GM19193 (cell line): ENCODE measurements around the gene SLC16A14.

Experiments used
- POLR2A ChIP-seq: IDR thresholded peaks from 4 replicates; pipeline ENCODE4 v1.6.1; 2011; ENCODE audit not compliant: insufficient read depth, insufficient read length; ENCODE audit errors: extremely low read depth

The SLC16A14 gene

DNA sequence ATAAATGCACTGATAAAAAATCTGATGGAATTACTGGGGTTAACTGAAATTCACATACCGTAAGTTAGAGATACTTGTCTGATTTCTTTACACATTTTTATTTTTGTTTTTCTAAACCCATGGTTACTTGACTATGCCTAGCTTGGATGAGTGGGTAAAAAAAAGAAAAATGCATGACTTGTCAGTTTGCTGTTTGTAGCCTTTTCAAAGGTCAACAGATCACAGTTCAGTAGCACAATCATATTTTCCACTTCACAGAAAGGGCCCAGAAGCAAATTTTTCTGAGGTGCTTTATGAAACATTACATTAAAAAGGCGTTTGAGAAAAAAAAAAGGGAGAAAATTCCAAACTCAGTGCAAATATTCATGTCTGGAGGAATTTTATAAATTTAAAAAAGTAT, 16.4 kb downstream of the SLC16A14 start:
- TF ChIP-seq POLR2A, result no peak

DNA sequence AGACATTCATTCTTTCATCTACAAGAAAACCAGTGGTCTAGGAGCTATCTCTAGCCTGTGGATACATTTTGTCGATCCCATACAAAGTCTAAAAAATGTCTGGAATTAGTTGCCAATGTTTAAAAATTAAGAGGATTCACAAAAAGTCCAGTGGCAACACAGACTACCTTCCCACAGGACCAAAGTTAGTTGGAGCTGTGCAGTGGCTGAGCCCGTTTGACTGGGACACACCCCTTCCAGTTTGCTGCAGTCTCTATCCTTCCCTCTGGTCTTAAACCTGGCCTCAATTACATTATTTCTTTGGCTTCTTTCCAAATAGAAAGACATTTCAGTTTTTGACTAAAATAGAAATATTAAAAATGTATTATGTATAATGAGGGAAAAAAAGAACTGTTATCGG, 18.6 kb downstream of the SLC16A14 start:
- no peak for TF ChIP-seq POLR2A

DNA sequence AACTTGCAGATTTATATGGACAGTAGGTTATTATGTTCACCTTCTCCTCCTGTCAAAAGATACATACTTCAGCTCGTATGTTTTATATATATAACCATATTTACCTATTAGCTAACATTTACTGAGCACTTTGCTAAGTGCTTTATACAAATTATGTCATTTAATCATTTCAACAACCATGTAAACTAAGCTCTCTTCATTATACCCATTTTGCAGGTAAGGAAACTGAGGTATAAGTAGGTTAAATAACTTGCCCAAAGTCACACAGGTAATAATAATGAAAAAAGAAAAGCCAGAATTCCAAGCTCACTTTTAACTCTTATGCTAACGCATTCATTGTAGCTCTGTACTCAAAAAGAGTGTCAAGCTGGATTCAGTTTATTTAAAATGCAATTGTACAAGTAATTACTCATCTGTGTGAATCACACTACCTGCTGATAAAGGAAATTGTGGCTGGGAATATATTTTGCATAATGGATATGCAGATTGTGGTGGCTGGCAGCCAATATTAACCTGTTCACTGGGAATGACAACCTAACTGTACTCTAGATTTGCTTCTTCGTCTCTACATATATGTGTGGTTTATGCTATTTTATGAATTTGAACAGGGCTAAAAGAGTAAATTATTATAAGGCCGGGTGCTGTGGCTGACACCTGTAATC, 20.6 kb downstream of the SLC16A14 start:
- TF ChIP-seq POLR2A, result no peak

DNA sequence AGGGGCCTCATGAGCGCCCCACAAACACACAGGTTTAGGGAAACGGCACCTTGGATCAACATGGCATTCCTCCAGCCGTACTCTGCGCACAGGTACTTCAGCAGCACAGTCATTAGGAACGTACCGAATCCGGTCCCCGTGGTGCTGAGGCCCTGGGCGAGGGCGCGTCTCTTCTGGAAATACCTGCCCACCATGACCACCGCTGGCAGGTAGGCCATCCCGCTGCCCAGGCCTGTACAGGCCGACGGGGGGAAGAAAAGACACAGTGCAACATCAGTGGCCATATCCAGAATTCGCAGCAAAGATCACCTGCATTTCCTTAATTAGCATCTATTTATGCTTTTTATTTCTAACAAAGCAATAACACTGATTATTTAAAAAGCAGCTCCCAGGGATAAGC, 22.2 kb downstream of the SLC16A14 start:
- no peak for TF ChIP-seq POLR2A

DNA sequence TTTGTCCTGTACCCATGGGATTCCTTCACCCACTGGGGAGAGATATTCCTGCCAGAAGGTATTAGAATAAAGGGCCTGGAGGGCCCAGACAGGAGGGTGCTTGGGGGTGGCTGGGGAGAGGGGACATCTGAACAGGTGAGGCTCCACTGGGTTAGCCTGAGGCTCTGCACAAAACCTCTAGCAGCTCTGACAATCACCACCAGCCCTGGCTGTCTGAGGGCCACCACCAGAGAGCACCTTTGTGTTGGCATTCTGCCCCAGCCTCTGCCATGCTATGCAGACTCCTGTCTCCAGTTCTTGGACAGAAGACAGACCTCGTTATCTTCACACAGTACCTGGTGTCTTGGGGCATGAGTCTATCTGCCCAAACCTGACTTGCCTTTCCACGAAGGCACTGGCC, 25.3 kb downstream of the SLC16A14 start:
- TF ChIP-seq POLR2A, result no peak

DNA sequence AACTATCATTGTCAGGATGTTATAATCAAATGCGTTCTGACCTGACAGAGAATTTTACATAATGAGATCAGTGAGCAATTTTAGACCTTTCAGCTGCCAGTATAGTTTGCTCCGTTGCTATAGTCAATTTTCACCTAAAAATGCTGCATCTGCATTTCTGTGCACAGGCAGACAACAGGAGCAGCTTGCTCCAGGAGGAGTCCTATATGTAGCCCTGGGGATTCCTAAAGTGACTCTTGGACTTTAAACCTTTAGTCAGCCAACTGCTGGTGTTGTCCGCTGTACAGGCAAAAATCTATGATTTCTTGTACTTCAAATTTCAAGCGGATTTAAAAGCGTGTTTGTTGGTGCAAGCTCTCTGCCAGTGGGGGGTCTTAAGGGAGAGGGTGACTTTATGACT, 25.7 kb downstream of the SLC16A14 start:
- no peak for TF ChIP-seq POLR2A

DNA sequence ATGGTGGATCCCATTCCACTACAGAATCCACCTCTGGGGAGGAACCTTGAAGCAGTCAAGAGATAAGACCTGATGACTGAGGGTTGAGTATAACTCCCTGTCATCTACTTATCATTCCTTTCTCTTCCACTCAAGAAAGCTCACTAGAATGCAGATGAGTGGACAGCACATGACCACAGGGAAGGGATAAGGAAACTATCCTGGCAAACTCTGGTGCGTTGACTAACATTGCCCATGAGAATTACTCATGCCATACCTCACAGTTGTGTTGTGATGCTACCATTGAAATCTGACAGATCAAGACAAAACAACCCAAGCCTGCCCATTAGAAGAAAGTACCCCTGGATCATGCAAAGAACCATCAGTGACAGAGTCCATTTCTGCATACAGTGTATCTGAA, 26.5 kb downstream of the SLC16A14 start:
- no peak for TF ChIP-seq POLR2A

DNA sequence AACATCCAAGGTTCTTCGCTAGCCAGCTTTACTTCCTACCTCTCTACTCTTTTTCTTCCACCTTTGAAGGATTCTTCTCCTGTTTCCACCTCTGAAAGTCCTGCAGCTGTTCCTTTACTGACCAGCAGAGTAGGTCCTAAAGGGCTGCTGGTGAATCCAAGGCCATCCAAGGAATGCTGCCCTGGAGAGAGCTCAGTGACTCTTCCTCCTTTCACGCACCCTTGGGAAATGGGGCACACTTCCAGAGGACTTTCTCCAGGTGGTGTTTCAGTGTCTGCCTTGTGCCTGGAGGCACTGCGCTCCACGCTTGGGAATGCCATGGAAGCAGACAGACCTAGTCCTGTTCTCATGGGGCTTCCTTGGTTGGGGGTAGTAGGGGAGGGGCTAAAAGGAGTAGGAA, 45.4 kb downstream of the SLC16A14 start:
- no peak for TF ChIP-seq POLR2A

DNA sequence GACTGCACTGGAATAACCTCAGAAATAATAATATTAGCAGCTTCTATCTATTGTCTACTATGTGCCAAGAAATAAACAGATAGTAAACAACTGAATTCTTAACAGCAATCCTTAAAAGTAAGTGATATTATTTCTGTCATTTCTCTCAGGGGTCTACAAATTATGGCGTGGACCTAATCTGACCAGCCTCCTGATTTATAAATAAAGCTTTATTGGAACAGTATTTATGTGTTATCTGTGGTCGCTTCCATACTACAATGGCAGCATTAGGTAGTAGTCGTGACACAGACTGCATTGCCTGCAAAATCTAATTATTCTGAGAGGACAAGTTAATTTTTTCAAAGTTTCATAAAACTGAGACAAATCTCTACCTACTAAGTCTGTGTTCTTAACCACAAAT, 49.0 kb downstream of the SLC16A14 start:
- no peak for TF ChIP-seq POLR2A

DNA sequence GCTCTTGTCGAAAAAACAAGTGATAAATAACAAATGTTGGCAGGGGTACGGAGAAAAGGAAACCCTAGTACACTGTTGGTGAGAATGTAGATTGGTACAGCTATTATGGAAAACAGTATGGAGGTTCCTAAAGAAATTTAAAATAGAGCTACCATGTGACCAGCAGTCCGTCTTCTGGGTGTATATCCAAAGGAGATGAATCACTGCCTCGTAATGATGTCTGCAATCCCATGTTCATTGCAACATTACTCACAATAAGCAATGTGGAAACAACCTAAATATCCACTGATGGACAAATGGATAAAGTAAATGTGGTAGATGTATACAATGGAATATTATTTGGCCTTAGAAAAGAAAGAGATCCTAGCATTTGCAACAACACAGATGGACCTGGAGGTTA, 50.6 kb downstream of the SLC16A14 start:
- no peak for TF ChIP-seq POLR2A

DNA sequence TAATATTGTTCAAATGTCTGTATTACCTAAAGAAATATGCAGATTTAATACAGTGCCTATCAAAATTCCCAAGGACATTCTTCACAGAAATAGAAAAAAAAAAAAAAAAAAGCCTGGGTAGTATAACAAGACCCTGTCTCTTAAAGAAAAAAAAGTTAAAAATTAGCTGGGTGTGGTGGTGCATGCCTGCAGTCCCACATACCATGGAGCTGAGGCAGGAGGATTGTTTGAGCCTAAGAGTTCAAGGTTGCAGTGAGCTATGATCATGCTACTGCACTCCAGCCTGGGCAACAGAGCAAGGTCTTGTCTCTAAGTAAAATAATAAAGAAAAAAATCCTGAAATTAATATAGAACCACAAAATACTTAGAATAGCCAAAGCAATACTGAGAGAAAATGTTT, 51.9 kb downstream of the SLC16A14 start:
- no peak for TF ChIP-seq POLR2A

DNA sequence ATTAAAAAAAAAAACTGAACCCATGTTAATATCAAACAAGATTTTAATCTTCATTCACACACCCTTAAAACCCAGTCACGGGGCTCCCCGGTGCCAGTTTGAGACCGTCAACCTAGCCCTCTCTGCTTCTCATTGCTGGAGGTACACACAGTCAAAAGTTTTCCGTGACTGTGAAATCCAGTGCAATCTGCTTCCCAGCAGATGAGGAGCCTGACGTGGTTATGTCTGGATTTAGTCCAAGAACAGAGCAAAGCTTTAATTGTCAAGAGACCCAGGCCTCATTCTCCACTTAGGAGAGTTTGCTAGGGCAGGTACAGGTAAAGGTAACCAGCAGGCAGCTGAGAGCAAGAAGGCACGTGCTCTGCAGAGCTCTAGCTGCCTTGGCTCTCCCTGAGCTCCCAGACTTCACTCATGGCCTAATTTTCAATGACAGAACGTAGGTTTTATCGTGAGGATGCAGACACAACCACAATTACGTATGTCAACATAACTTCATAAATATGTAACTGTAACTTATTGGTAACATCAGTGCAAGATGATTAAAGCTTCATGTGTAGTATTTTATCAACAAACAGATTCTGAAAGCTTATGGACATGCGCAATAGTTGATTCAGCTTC, 56.3 kb downstream of the SLC16A14 start:
- no peak for TF ChIP-seq POLR2A

DNA sequence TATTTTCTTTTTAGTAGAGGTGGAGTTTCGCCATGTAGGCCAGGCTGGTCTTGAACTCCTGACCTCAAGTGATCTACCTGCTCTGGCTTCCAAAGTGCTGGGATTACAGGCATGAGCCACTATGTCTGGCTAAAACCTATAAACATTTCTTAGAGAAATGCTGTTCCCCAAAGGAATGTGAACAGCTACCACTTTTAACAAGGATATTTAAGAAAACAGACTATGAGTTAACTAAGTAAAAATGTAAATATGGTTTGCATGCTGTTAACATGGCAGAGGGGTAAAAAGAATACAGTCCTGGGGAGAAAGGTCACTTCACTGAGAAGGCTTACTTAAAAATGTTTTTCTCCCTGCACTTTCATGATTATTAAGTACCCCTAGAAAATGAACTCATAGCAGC, 57.1 kb downstream of the SLC16A14 start:
- TF ChIP-seq POLR2A, result no peak

DNA sequence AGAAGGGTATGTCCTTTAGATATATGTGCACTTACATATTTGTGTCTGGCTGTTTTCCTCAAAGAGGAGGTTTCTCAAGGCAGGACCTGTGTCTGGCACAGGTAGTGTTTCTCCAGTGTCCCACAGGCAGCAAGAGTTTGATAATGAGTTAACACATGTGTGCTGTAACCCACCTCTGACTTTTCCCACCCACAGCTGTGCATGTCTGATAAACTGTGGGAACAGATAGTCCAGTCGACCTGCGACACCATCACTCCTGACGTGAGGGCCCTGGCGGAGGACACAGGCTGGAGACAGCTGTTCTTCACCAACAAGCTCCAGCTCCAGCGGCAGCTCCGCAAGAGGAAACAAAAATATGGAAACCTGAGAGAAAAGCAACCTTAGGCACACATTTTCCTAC, 58.2 kb downstream of the SLC16A14 start:
- TF ChIP-seq POLR2A, result no peak

DNA sequence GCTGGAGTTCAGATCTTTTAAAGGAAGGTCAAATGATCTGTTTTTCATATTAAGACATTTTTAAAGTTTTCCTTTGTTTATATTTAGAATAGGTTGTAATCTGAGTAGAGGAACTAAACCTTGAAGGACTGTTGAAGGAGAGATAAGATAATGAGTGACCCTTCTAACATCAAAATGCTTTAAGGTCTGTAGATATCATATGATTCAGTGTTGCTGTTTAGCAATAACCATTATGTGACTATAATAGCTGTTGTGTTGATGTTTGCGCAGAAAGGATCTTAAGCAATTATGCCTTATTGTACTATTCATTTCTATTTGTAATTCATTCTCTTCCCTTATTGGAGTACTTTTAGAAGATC, 60.0 kb downstream of the SLC16A14 start:
- TF ChIP-seq POLR2A, result no peak

DNA sequence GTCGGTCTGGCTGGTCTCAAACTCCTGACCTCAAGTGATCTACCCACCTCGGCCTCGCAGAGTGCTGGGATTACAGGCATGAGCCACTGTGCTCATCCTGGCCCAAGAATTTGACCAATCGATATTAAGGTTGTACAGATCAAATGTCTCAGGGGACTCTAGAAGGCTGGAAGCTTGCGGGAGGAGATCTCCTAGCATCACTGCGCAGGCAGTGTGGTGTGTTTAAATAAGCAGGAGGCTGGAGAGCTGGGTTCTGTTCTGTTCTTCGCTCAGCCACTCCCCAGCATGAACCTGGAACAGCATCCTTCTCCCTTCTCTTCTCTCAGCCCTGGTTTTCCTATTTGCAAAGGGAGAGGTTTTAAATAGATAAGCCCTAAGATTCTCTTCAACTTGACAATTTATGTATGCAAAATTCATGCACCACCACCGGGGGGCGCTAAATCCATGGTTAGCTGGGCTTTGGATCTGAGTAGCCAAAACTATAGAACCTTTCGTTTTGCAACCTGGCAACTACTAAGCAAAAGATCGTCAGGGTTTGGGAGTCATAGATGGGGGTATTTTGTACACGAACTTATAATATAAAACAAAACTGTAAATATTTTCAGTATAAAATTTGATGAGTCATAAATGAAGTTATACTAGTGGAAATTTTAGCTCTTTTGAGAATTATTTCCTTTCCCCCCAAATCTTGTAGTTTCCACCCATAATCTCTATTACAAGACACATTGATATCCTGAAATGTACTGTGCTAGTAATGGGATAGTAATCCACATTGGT, 60.6 kb downstream of the SLC16A14 start:
- no peak for TF ChIP-seq POLR2A
